OCI-LY1 (cell line): ENCODE results near the gene TTLL11.

Source experiments
- H2AFZ ChIP-seq: fragments of 200-600 bp; sonication (generic), shearing (Covaris generic); 2 replicates; pipeline ENCODE4 v1.6.0; 2014; ENCODE audit warnings: antibody characterized with exemption, mild to moderate bottlenecking, low read length
- H3F3A ChIP-seq: fragments of 200-600 bp; sonication (generic), shearing (Covaris generic); 2 replicates; pipeline ENCODE4 v1.6.0; 2014; ENCODE audit warnings: mild to moderate bottlenecking, antibody characterized with exemption, low read length, moderate library complexity; ENCODE audit not compliant: insufficient read depth
- H3K27ac ChIP-seq: fragments of 200-600 bp; sonication (generic); 2 replicates; pipeline ENCODE4 v1.5.1; 2014; ENCODE audit warnings: low read length, mixed run types, mild to moderate bottlenecking, low read depth; ENCODE audit not compliant: poor library complexity, severe bottlenecking
- H3K27me3 ChIP-seq: fragments of 200-600 bp; sonication (generic); 2 replicates; pipeline ENCODE4 v1.6.0; 2014; ENCODE audit warnings: antibody characterized with exemption, mild to moderate bottlenecking, low read length, moderate library complexity; ENCODE audit not compliant: insufficient read depth
- H3K36me3 ChIP-seq: fragments of 200-600 bp; sonication (generic); 2 replicates; pipeline ENCODE4 v1.6.1; 2014; ENCODE audit warnings: mild to moderate bottlenecking, antibody characterized with exemption, low read length, moderate library complexity, mixed read lengths; ENCODE audit not compliant: insufficient read depth
- H3K4me1 ChIP-seq: fragments of 200-600 bp; sonication (generic); 2 replicates; pipeline ENCODE4 v1.5.1; 2014; ENCODE audit warnings: mild to moderate bottlenecking, low read length, moderate library complexity; ENCODE audit not compliant: insufficient read depth, severe bottlenecking
- H3K4me2 ChIP-seq: fragments of 200-600 bp; sonication (generic), shearing (Covaris generic); 2 replicates; pipeline ENCODE4 v1.6.1; 2014; ENCODE audit warnings: low read length
- H3K4me3 ChIP-seq: fragments of 200-600 bp; sonication (generic); 2 replicates; pipeline ENCODE4 v1.5.1; 2014; ENCODE audit warnings: low read length, low read depth, mild to moderate bottlenecking, mixed read lengths; ENCODE audit not compliant: poor library complexity, severe bottlenecking
- H3K79me2 ChIP-seq: fragments of 200-600 bp; shearing (Covaris generic); 2 replicates; pipeline ENCODE4 v1.6.1; 2016; ENCODE audit warnings: mixed run types, low read length, mixed read lengths; ENCODE audit not compliant: insufficient read depth
- H3K9ac ChIP-seq: fragments of 200-600 bp; sonication (generic), shearing (Covaris generic); 2 replicates; pipeline ENCODE4 v1.6.1; 2014; ENCODE audit warnings: mild to moderate bottlenecking, low read length, mixed read lengths
- H3K9me2 ChIP-seq: fragments of 200-600 bp; sonication (generic), shearing (Covaris generic); 2 replicates; pipeline ENCODE4 v1.6.1; 2014; ENCODE audit warnings: low read depth, mild to moderate bottlenecking, low read length, mixed read lengths
- H3K9me3 ChIP-seq: fragments of 200-600 bp; shearing (Covaris generic); 2 replicates; pipeline ENCODE4 v1.6.1; 2014; ENCODE audit warnings: low read length, mixed read lengths
- H4K20me1 ChIP-seq: fragments of 200-600 bp; sonication (generic), shearing (Covaris generic); 2 replicates; pipeline ENCODE4 v1.6.0; 2016; ENCODE audit warnings: mild to moderate bottlenecking, low read length; ENCODE audit not compliant: insufficient read depth
- EZH2 ChIP-seq: fragments of 200-600 bp; sonication (generic), shearing (Covaris generic); IDR thresholded peaks from 2 replicates; pipeline ENCODE4 v1.8.0; 2017; ENCODE audit warnings: borderline replicate concordance, mixed run types, mild to moderate bottlenecking, antibody characterized with exemption, low read length, moderate library complexity, mixed read lengths
- TF ChIP-seq, protein P1 (sequence below): fragments of 200-600 bp; sonication (generic), shearing (Covaris generic); IDR thresholded peaks from 2 replicates; pipeline ENCODE4 v1.5.1; 2017; ENCODE audit warnings: mild to moderate bottlenecking, antibody characterized with exemption, low read length, moderate library complexity, mixed read lengths

The TTLL11 gene

DNA sequence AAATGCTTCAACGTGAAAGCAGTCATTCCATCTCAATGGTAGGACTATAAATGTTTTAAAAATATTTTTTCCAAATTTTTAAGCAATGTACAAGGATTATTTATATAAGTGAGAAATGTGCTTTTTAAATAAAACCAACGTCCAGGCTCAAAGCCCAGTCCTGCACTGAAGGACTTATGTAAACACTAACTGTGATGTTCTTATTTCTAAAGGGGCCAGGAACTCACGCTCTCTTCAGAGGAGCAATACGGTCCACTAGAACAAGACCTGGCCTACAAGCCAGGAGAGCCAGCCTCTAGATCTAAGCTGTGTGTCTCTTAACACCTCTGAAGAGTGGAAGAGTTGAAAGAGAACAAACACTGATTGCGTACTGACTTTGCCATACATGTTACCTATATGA is 12.1 kb downstream of the TTLL11 start:
- Histone ChIP-seq H3K4me1 (no peaks in the 10 kb centered on the region), H3K4me2 (no peak overlapping the region), H4K20me1 (no peaks in the 10 kb centered on the region), H3K27ac (no peak overlapping the region), H3F3A (no peaks in the 10 kb centered on the region), H3K4me3 (no peak overlapping the region), H3K79me2 (no peaks in the 10 kb centered on the region), H3K36me3 (no peaks in the 10 kb centered on the region; the same call in 1 of the 2 replicates), H3K9ac (no peak overlapping the region), H3K9me3 (0 out of 2 replicates have a peak, but pooled peaks cover 5% of the 10 kb centered on the region), H2AFZ (no peak overlapping the region), H3K9me2 (no peaks in the 10 kb centered on the region), H3K27me3 (no peaks in the 10 kb centered on the region; the same call in 1 of the 2 replicates)
- TF ChIP-seq EZH2, result no peak
- TF ChIP-seq, protein P1, sequence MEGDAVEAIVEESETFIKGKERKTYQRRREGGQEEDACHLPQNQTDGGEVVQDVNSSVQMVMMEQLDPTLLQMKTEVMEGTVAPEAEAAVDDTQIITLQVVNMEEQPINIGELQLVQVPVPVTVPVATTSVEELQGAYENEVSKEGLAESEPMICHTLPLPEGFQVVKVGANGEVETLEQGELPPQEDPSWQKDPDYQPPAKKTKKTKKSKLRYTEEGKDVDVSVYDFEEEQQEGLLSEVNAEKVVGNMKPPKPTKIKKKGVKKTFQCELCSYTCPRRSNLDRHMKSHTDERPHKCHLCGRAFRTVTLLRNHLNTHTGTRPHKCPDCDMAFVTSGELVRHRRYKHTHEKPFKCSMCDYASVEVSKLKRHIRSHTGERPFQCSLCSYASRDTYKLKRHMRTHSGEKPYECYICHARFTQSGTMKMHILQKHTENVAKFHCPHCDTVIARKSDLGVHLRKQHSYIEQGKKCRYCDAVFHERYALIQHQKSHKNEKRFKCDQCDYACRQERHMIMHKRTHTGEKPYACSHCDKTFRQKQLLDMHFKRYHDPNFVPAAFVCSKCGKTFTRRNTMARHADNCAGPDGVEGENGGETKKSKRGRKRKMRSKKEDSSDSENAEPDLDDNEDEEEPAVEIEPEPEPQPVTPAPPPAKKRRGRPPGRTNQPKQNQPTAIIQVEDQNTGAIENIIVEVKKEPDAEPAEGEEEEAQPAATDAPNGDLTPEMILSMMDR, result no peak

- TF ChIP-seq EZH2, result no peak
- TF ChIP-seq, protein P1, result no peak
- H2AFZ ChIP-seq, result no peak overlapping the region
- no peaks in the 10 kb centered on the region; the same call in 1 of the 2 replicates for H3K36me3 ChIP-seq
- no peaks in the 10 kb centered on the region for H3K79me2 ChIP-seq
- no peak overlapping the region for H3K4me3 ChIP-seq
- no peaks in the 10 kb centered on the region for H3K9me2 ChIP-seq
- 0 out of 2 replicates have a peak, but pooled peaks cover 5% of the 10 kb centered on the region for H3K9me3 ChIP-seq
- no peaks in the 10 kb centered on the region for H4K20me1 ChIP-seq
- H3K27ac ChIP-seq, result no peak overlapping the region
- no peak overlapping the region for H3K9ac ChIP-seq
- H3F3A ChIP-seq, result no peaks in the 10 kb centered on the region
- no peak overlapping the region for H3K4me2 ChIP-seq
- no peaks in the 10 kb centered on the region for H3K4me1 ChIP-seq
- no peaks in the 10 kb centered on the region; the same call in 1 of the 2 replicates for H3K27me3 ChIP-seq
These were observed 14.6 kb downstream of the TTLL11 start for GRCh38 chr9:122078557-122078956.

DNA sequence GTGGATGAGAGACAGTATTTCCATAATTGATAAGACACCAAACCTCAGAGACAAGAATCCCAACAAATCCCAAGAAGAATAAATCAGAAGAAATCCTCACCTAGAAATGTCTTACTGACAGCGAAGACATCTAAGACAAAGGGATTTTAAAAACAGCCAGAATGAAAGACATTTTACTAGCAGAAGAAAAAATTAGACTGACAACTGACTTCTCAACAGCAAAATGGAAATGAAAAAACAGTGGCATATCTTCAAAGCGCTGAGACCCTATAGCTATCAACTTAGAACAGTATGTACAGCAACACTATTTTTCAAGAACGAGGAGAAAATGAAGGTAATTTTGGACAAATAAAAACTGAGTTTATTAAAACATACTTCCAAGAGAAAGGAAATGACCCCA is 16.3 kb downstream of the TTLL11 start:
- Histone ChIP-seq H3K4me3 (no peak overlapping the region), H4K20me1 (no peaks in the 10 kb centered on the region), H3F3A (no peaks in the 10 kb centered on the region), H3K4me2 (no peak overlapping the region), H3K36me3 (no peaks in the 10 kb centered on the region; the same call in 1 of the 2 replicates), H3K79me2 (no peaks in the 10 kb centered on the region), H3K27me3 (no peaks in the 10 kb centered on the region; the same call in 1 of the 2 replicates), H3K9me2 (no peaks in the 10 kb centered on the region), H3K9me3 (0 out of 2 replicates have a peak, but pooled peaks cover 5% of the 10 kb centered on the region), H2AFZ (no peak overlapping the region), H3K27ac (no peak overlapping the region), H3K9ac (no peak overlapping the region), H3K4me1 (no peaks in the 10 kb centered on the region)
- TF ChIP-seq, protein P1, result no peak
- no peak for TF ChIP-seq EZH2
